Fibroblast of skin of abdomen (primary cell): ENCODE results near the gene PATE3. TPM values are rescaled to one million over a fixed set of nuclear protein-coding genes. Genes with fewer than 3 reads are reported as not detected.

Experiments used
- DNase-seq: peaks from one replicate; pipeline ENCODE4 v3.0.0-alpha.2; 2013
- polyA plus RNA-seq, 2 experiments: library from polyadenylated mRNA; unstranded; fragments of 120-200 nt; gene quantifications; one replicate each; pipeline ENCODE4 v1.2.1, GENCODE V29; 2013; ENCODE audit not compliant: insufficient read length in 2 of 2

The PATE3 gene
- polyA plus RNA-seq (2013, experiment 1 of 2; ENCODE audit: insufficient read length), result not detected
- polyA plus RNA-seq (2013, experiment 2 of 2; ENCODE audit: insufficient read length), result not detected

GRCh38 chr11:125787827-125788226 lies at the start of gene PATE3:
Gene PATE3, plus strand, starts transcription at chr11:125788127. Its CDS starts 25 bp downstream, at chr11:125788152.
- no peak for DNase-seq

GRCh38 chr11:125740617-125741016 lies 47.3 kb upstream of the PATE3 start:
- DNase-seq, result no peak

GRCh38 chr11:125743681-125744080 lies 44.2 kb upstream of the PATE3 start:
- DNase-seq, result no peak

- DNase-seq, result no peak
Observed at GRCh38 chr11:125745979-125746378, 41.9 kb upstream of the PATE3 start, which contains the start of gene PATE1. Gene PATE1, plus strand, starts transcription at chr11:125746279. Its CDS starts 26 bp downstream, at chr11:125746305.

- no peak for DNase-seq
Observed at GRCh38 chr11:125750629-125751028, 37.3 kb upstream of the PATE3 start.

GRCh38 chr11:125756050-125756449 lies 31.9 kb upstream of the PATE3 start:
- DNase-seq, result no peak

- no peak for DNase-seq
Observed at GRCh38 chr11:125762445-125762844, 25.5 kb upstream of the PATE3 start.

- DNase-seq, result no peak
Observed at GRCh38 chr11:125763483-125763882, 24.4 kb upstream of the PATE3 start.

- DNase-seq, result no peak
Observed at GRCh38 chr11:125766251-125766650, 21.7 kb upstream of the PATE3 start.

- no peak for DNase-seq
Observed at GRCh38 chr11:125768336-125769046, 19.4 kb upstream of the PATE3 start.

- DNase-seq, result no peak
Observed at GRCh38 chr11:125770583-125770982, 17.3 kb upstream of the PATE3 start.

- DNase-seq, result peak; percentile 28
Observed at GRCh38 chr11:125772834-125773505, 15.0 kb upstream of the PATE3 start.

- no peak for DNase-seq
Observed at GRCh38 chr11:125773516-125773915, 14.4 kb upstream of the PATE3 start.

GRCh38 chr11:125777309-125777708 lies 10.6 kb upstream of the PATE3 start:
- DNase-seq, result no peak

- no peak for DNase-seq
Observed at GRCh38 chr11:125778728-125779127, 9.2 kb upstream of the PATE3 start, which contains the start of gene PATE2. Gene PATE2, minus strand, starts transcription at chr11:125778828. Its CDS starts 55 bp downstream, at chr11:125778773.

- no peak for DNase-seq
Observed at GRCh38 chr11:125784678-125785077, 3.2 kb upstream of the PATE3 start.

GRCh38 chr11:125790825-125791224 lies 2.9 kb downstream of the PATE3 start:
- DNase-seq, result no peak

- no peak for DNase-seq
Observed at GRCh38 chr11:125797641-125798040, 9.7 kb downstream of the PATE3 start.

- no peak for DNase-seq
Observed at GRCh38 chr11:125799808-125800207, 11.9 kb downstream of the PATE3 start.

GRCh38 chr11:125802387-125802786 lies 14.5 kb downstream of the PATE3 start:
- DNase-seq, result no peak

- no peak for DNase-seq
Observed at GRCh38 chr11:125807909-125808308, 20.0 kb downstream of the PATE3 start.

- DNase-seq, result no peak
Observed at GRCh38 chr11:125833016-125833415, 45.1 kb downstream of the PATE3 start, which contains the start of gene PATE4. Gene PATE4, plus strand, starts transcription at chr11:125833316. Its CDS starts 44 bp downstream, at chr11:125833360.

- DNase-seq, result no peak
Observed at GRCh38 chr11:125835748-125836147, 47.8 kb downstream of the PATE3 start.
